Umbilical cord (tissue), 2 donors: ENCODE results near the gene SPRED3. TPM values are rescaled to one million over a fixed set of nuclear protein-coding genes. Genes with fewer than 3 reads are reported as not detected.
"Not testable (repeated sequence)": the region's sequence is repeated elsewhere in the genome, so short reads cannot be mapped to it uniquely, and the experiment has no call there.

Experiments used
- DNase-seq: peaks from one replicate; pipeline ENCODE4 v3.0.0-alpha.2; 2015; ENCODE audit warnings: low spot score
- total RNA-seq: library from RNA; depleted of rRNA; stranded (reverse); fragments of >200 nt; gene quantifications from one replicate; pipeline ENCODE4 v1.2.3, GENCODE V29; 2014; ENCODE audit warnings: low replicate concordance; ENCODE audit not compliant: insufficient read depth

The SPRED3 gene
- total RNA-seq, 1 donor from 2014 or later: not detected

- no peak for DNase-seq
Observed at GRCh38 chr19:38420935-38421334, 32.4 kb downstream of the SPRED3 start.

GRCh38 chr19:38421856-38422255 is 33.4 kb downstream of the SPRED3 start:
- DNase-seq: no peak

GRCh38 chr19:38422438-38422837 is 33.9 kb downstream of the SPRED3 start:
- DNase-seq: no peak

GRCh38 chr19:38424272-38424671 is 35.8 kb downstream of the SPRED3 start:
- no peak for DNase-seq

GRCh38 chr19:38425222-38425809 is 36.8 kb downstream of the SPRED3 start:
- DNase-seq: no peak

GRCh38 chr19:38425810-38426466 is 37.4 kb downstream of the SPRED3 start, which contains the start of gene RASGRP4:
Gene RASGRP4, minus strand, starts transcription at chr19:38426219. Its CDS starts 128 bp downstream, at chr19:38426091.
- no peak for DNase-seq

- not testable (repeated sequence) for DNase-seq
Observed at GRCh38 chr19:38427035-38427677, 38.7 kb downstream of the SPRED3 start.

GRCh38 chr19:38429055-38429810 is 40.7 kb downstream of the SPRED3 start:
- no peak for DNase-seq

GRCh38 chr19:38429811-38430156 is 41.3 kb downstream of the SPRED3 start:
- no peak for DNase-seq

GRCh38 chr19:38430931-38431330 is 42.4 kb downstream of the SPRED3 start:
- no peak for DNase-seq

GRCh38 chr19:38433268-38433733 is 44.8 kb downstream of the SPRED3 start, which contains the start of gene RYR1:
Gene RYR1, plus strand, starts transcription at chr19:38433691. Its CDS starts 139 bp downstream, at chr19:38433830.
- peak; percentile 35 for DNase-seq

GRCh38 chr19:38434549-38435051 is 46.1 kb downstream of the SPRED3 start:
- peak; percentile 30 for DNase-seq

- DNase-seq: no peak
Observed at GRCh38 chr19:38437295-38437694, 48.8 kb downstream of the SPRED3 start.

- DNase-seq: no peak
Observed at GRCh38 chr19:38437917-38438316, 49.4 kb downstream of the SPRED3 start.

- no peak for DNase-seq
Observed at GRCh38 chr19:38440592-38440991, 52.1 kb downstream of the SPRED3 start.

- DNase-seq: no peak
Observed at GRCh38 chr19:38441657-38442348, 53.3 kb downstream of the SPRED3 start.

- no peak for DNase-seq
Observed at GRCh38 chr19:38442736-38443135, 54.2 kb downstream of the SPRED3 start.

GRCh38 chr19:38443458-38443999 is 55.0 kb downstream of the SPRED3 start:
- DNase-seq: no peak

- DNase-seq: no peak
Observed at GRCh38 chr19:38444026-38444425, 55.5 kb downstream of the SPRED3 start.

- no peak for DNase-seq
Observed at GRCh38 chr19:38445362-38445761, 56.9 kb downstream of the SPRED3 start.

GRCh38 chr19:38448225-38448624 is 59.7 kb downstream of the SPRED3 start:
- DNase-seq: no peak
